Measurements from ENCODE around the gene DOCK2. TPM values are rescaled to one million over a fixed set of nuclear protein-coding genes. Genes with fewer than 3 reads are reported as not detected.

Gene DOCK2
- 0.65 and 1.2 TPM in 2 replicates for total RNA-seq

GRCh38 chr5:169637085-169637548 lies at the start of gene DOCK2:
Gene DOCK2 (plus strand): TSS chr5:169637275. CDS start chr5:169637327, 52 bp downstream.

GRCh38 chr5:169980418-169981053 lies 343.5 kb downstream of the DOCK2 start, which contains the start of gene INSYN2B:
Gene INSYN2B (minus strand): TSS chr5:169980495. CDS start chr5:169883898, 96,597 bp downstream.

GRCh38 chr5:170105642-170106611 lies 468.9 kb downstream of the DOCK2 start, which contains the start of gene FOXI1:
Gene FOXI1 (plus strand): TSS chr5:170105897. CDS start chr5:170105958, 61 bp downstream.

Small RNA genes lying within 50 kb of the gene (small RNA-seq; reads per million reads assigned to genes)
- not detected for gene MIR378E

Other genes with a start within 250 kb of the DOCK2 start
- 12.5 and 25.5 TPM in 2 replicates for gene SPDL1, start 53.5 kb upstream of the DOCK2 start, total RNA-seq

All from articular chondrocyte of knee joint (primary cell).